H7 (cell line): ENCODE measurements around the gene HIC1. TPM values are rescaled to one million over a fixed set of nuclear protein-coding genes. Genes with fewer than 3 reads are reported as not detected.
A peak's percentile ranks its signal among the peaks of the same experiment; 100 is the strongest.

Experiments
- DNase-seq: peaks from one replicate; pipeline ENCODE4 v3.0.0; 2012
- H3K27me3 ChIP-seq: 2 replicates; pipeline ENCODE4 v1.6.0; 2011; ENCODE audit warnings: mild to moderate bottlenecking, low read length; ENCODE audit not compliant: control insufficient read depth, insufficient read depth
- H3K36me3 ChIP-seq: replicated peaks from 2 replicates; pipeline ENCODE4 v1.5.1; 2011; ENCODE audit warnings: low read length; ENCODE audit not compliant: control insufficient read depth, insufficient read depth
- H3K4me3 ChIP-seq: 2 replicates; pipeline ENCODE4 v1.5.1; 2011; ENCODE audit warnings: low read depth, mild to moderate bottlenecking, control low read depth, low read length, moderate library complexity; ENCODE audit not compliant: insufficient read depth
- total RNA-seq: library from RNA; depleted of rRNA; stranded (reverse); fragments of >200 nt; shearing (Covaris generic); gene quantifications from 2 replicates; pipeline ENCODE4 v1.2.3, GENCODE V29; 2014

The HIC1 gene
- total RNA-seq, 1 experiment from 2014 or later: 0.03 TPM

- H3K4me3 ChIP-seq: no peak overlapping the region
- no peak for DNase-seq
- H3K36me3 ChIP-seq: peaks cover 7% of the 10 kb centered on the region
- H3K27me3 ChIP-seq: no peaks in the 10 kb centered on the region
Observed at GRCh38 chr17:2067608-2068024, 12.7 kb downstream of the HIC1 start.

GRCh38 chr17:2068031-2068518 is 13.2 kb downstream of the HIC1 start:
- DNase-seq: no peak
- peaks cover 7% of the 10 kb centered on the region for H3K36me3 ChIP-seq
- H3K4me3 ChIP-seq: no peak overlapping the region
- H3K27me3 ChIP-seq: no peaks in the 10 kb centered on the region

DNA sequence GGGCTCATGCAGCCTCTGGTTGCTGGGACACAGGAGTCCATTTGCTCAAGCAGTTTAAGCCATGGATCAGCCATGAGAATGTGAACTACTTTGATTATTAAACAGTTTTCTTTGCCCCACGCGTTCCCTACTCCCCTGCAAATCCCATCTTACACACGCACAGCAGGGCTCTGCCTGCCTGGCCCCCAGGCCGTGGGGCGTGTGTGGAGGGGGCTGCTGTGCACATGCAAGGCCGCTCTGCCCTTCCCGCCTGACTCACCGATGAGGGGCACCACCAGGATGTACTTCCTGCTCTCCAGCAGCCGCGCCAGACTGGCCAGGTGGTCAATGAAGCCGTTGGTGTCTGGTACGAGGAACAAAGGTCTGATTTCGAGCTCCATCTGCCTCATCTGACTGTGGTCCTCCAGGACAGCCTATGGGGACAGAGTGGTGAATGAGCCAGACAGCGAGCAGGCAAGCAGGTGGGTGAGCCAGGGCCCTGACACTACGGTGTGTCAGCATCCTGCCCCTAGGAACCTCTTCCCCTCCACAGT is 13.7 kb downstream of the HIC1 start:
- Histone ChIP-seq H3K36me3 (peaks cover 7% of the 10 kb centered on the region), H3K27me3 (no peaks in the 10 kb centered on the region), H3K4me3 (no peak overlapping the region)
- no peak for DNase-seq

DNA sequence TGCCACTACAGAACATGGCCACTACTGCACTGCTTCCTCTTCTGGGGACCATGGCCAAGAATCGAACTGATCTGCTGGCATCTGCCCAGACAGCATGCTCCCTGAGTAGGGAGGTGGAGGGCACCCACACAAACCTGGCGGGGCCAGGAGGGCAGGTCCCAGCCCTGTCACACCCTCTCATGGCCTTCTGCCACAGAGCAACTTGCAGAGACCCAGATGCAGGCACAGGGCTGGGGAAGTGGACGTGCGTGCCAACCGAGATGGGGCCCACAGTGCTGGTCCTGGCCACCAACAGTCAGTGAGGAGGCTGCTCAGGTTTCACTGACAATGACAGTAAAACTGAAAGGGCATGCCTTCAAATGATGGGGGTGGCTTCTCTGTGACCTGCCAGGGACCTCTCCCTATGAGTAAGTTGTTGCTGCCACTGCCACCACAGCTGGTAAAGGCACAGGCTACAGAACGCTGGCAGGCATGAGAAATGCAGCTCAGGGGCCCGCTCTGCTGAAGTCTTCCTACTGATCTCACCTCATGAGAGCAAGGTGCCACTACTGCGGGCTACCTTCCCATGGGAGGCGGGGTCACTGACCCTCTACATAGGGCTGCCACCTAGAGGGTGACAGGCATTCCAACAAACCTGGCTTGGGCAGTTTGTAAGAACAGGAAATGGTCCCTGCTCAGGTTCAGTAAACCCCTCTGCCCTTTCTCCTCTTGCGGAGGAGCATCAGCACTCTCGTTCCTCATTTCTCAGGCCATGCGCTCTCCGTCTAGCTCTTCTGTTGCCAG is 15.5 kb downstream of the HIC1 start:
- peaks cover 6% of the 10 kb centered on the region for H3K36me3 ChIP-seq
- DNase-seq: peak; percentile 82

GRCh38 chr17:2071024-2071385 is 16.1 kb downstream of the HIC1 start:
- no peak overlapping the region for H3K4me3 ChIP-seq
- peaks cover 6% of the 10 kb centered on the region for H3K36me3 ChIP-seq
- DNase-seq: no peak
- H3K27me3 ChIP-seq: no peaks in the 10 kb centered on the region

More for the DNA sequence above, 15.5 kb downstream of the HIC1 start:
- H3K27me3 ChIP-seq: no peaks in the 10 kb centered on the region
- H3K4me3 ChIP-seq: no peak overlapping the region

DNA sequence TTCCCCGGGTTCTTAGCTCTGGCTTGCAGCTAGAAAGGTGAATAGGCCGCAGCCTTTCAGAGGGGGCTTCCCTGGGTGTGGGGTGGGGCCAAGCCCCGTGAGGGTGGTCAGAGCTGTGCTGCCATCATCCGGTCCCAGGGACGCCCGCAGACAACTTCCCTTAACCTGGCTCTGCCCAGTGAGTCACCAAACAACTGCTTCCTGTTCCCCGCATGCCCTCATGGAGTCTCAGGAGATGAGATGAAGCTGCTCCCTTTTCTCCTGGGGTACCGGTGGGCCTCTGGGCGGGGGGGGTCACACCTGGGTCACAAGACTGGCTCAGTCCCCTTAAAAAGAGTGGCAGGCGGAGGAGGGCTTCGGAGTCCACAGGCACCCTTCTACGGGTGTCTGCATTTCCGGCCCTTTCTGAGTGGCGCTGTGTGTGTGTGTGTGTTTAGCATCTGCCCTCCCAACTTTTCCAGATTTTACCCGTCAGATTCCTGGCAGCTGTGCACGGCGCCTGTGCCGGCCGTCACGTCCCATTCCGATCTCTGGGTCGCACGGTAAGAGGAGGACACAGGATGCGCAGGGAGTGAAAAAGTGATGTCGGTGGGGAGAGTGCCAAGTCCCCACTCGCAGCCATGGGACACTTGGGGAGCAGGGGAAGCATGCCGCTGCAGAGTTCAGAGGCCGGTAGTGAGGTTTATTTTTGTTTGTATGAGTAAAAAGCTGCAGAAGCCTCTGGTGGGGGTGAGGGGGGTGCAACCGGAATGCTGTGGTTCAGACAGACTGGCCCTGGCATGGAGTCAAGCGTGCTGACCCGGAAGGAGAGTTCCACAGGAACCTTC is 16.8 kb downstream of the HIC1 start:
- no peaks in the 10 kb centered on the region for H3K27me3 ChIP-seq
- H3K4me3 ChIP-seq: no peak overlapping the region
- peak; percentile 47 for DNase-seq
- peaks cover 5% of the 10 kb centered on the region for H3K36me3 ChIP-seq

- no peak for DNase-seq
- Histone ChIP-seq H3K4me3 (no peak overlapping the region), H3K27me3 (no peaks in the 10 kb centered on the region), H3K36me3 (peaks cover 3% of the 10 kb centered on the region)
Observed at GRCh38 chr17:2074919-2075318, 20.0 kb downstream of the HIC1 start.

DNA sequence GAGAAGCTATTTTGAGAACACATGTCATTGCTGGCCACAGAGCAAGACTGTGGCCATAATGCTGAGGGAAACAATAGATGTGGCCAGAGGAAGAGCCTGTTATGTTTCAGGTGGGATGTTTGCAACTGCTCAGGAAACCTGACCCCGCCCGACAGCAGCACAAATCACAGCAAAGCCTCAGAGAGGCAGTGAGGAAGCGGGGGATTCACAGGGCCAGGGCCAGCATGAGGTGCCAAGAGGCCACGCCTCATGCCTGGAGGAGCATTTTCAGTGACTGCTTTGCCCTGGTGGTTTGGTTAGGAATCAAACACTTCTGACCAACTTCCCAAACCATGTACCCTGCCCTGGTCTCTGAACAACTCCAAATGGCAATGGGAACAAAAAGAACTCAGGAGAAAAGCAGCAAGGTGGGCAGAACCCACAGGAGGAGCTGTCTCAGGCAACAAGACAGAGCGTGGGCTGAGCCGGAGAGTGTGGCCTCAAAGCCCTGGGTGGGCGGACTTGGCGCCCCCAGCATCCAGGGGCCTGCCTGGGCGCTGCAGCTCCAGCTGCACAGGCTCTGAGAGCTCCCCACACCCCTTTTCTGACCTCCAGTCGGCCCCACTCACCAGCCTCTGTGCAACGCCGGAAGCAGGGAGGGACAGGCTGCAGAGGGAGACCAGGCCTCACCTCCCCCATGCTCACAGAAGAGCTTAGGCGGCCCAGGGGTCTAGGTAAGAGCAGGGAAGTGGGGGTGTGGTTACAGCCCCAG is 20.6 kb downstream of the HIC1 start:
- DNase-seq: peak; percentile 74
- H3K27me3 ChIP-seq: no peaks in the 10 kb centered on the region
- peaks cover 3% of the 10 kb centered on the region for H3K36me3 ChIP-seq
- no peak overlapping the region for H3K4me3 ChIP-seq

DNA sequence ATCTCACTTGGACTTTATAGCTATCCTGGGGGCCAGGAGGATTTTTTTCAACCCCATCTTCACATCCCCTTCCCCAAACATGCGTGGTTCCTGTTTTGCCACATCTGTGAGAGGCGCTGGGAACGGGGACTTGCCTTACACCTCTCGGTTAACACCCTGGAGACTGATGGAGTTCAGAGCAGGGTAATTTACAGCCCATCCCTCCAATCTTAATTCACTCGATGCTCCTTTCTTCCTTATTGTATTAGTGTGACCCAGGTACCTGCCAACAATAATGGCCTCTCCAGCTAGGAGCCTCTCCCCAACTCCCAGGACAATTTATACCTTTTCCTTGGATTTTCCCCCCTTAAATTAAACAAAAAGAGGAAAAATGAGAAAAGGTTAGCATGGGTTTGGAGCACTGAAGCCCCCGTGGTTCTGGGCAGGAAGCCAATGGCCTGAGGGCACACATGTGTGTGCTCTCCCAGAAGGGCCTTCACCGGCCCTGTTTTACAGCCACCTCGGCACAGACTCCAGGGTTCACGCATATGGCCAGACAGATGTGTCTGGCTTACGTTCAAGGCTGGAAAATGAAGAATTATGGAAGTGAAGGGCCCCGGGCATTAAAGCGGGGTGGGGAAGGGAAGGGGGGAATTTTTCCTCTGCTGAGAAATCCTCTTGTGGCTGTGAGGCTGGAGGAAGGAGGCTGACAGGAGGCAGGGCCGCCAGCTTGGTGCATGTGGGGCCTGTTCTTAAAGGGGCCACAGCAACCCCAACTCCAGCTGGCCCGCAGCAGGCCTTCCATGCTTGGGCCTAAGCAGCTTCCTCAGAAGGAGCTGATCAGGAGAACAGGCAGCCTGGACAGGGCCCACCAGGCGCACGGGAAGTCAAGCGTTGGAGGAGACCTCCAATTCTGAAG is 21.4 kb downstream of the HIC1 start:
- peaks cover 3% of the 10 kb centered on the region for H3K36me3 ChIP-seq
- H3K27me3 ChIP-seq: no peaks in the 10 kb centered on the region
- H3K4me3 ChIP-seq: no peak overlapping the region
- DNase-seq: no peak

DNA sequence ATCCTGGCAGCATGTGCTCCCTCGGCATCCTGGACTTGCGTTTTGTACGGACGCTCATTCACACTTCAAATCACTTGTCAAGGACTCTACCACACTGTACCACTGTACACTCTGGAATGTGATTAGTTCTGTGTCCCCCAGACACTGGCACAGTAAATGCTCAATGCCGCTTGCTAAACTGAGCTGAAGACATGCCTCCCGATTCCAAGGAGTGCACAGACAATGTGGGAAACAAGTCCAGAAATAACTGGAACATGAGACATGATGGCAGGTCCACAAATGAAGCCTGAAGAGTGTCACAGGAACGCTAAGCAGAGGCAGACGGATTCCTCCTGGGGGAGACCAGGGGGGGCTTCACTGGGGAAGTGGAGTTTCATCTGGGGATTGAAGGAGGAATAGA is 22.1 kb downstream of the HIC1 start:
- Histone ChIP-seq H3K4me3 (no peak overlapping the region), H3K36me3 (peaks cover 3% of the 10 kb centered on the region), H3K27me3 (no peaks in the 10 kb centered on the region)
- no peak for DNase-seq

GRCh38 chr17:2081564-2081963 is 26.7 kb downstream of the HIC1 start:
- DNase-seq: no peak
- Histone ChIP-seq H3K36me3 (peaks cover 2% of the 10 kb centered on the region; the same call in 1 of the 2 replicates), H3K27me3 (no peaks in the 10 kb centered on the region), H3K4me3 (no peak overlapping the region)

DNA sequence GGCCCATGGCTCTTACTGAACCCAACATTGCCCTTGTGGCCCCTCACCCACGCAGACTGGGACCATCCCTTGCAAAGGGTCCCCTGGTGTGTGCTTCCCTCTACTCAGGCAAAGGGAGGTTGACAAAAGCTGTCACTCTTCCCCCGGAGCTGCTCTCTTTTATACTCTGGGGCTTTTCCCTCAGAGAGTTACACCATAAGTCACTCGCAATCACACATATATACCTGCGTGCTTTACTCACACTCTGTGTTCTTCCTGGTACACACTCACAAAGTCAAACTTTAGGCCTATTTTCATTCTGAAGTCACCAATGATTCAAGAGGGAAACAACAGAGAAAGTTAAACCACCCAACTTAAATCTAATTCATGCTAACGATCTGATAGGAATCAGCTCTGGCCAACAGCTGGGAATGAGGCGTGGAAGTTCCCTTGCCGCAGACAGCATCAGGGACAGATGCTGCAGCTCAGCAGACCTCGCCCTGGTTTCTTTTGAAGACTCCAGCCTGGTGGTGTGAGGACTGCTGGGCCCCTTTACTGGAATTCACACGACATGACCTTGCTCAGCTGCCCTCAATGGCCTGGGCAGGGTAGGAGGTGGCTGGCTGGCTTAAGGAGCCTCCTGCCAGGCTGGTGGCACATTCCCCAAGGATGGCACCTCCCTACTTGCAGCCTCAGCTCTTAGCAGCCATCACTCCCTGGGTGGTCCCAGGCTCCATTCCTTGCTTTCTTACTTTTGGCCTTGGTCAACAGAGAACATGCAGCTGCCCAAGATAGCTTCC is 27.3 kb downstream of the HIC1 start:
- Histone ChIP-seq H3K36me3 (peaks cover 2% of the 10 kb centered on the region; the same call in 1 of the 2 replicates), H3K4me3 (no peak overlapping the region), H3K27me3 (no peaks in the 10 kb centered on the region)
- DNase-seq: no peak

GRCh38 chr17:2083613-2084035 is 28.7 kb downstream of the HIC1 start:
- Histone ChIP-seq H3K4me3 (no peak overlapping the region), H3K36me3 (peaks cover 2% of the 10 kb centered on the region; the same call in 1 of the 2 replicates), H3K27me3 (no peaks in the 10 kb centered on the region)
- no peak for DNase-seq
